ENCODE results near the gene ACTRT2.

GRCh38 chr1:2976180-2976562 lies 45.1 kb upstream of the ACTRT2 start:
- TF ChIP-seq MTA3 (IDR thresholded peaks at IDR 0.05; ENCODE audit: borderline replicate concordance, low read length) (no peak), DPF2 (IDR thresholded peaks at IDR 0.05) (no peak), REST (IDR thresholded peaks at IDR 0.05; ENCODE audit: low read depth, low read length) (no peak), NFXL1 (IDR thresholded peaks at IDR 0.05; ENCODE audit: borderline replicate concordance) (no peak), BHLHE40 (IDR thresholded peaks at IDR 0.05; ENCODE audit: borderline replicate concordance in 1 of 2, low read depth in 2 of 2, low read length in 1 of 2) (no peak), ZNF207 (IDR thresholded peaks at IDR 0.05; ENCODE audit: borderline replicate concordance) (no peak), TBL1XR1 (IDR thresholded peaks at IDR 0.05; ENCODE audit: low read depth, low read length) (no peak), TCF12 (IDR thresholded peaks at IDR 0.05; ENCODE audit: low read depth, low read length) (no peak), SP1 (IDR thresholded peaks at IDR 0.05; ENCODE audit: low read depth, low read length) (no peak), CEBPB (IDR thresholded peaks at IDR 0.05; ENCODE audit: borderline replicate concordance in 1 of 2, low read depth in 2 of 2, low read length in 2 of 2) (no peak), EP300 (IDR thresholded peaks at IDR 0.05; ENCODE audit: borderline replicate concordance in 1 of 2, control insufficient read depth in 1 of 2, low read depth in 2 of 2, low read length in 2 of 2) (no peak), NFIC (IDR thresholded peaks at IDR 0.05; ENCODE audit: low read depth, low read length) (no peak)

All from GM12878 (cell line).